Measurements from ENCODE around the gene PCSK1. TPM values are rescaled to one million over a fixed set of nuclear protein-coding genes. Genes with fewer than 3 reads are reported as not detected.

The PCSK1 gene
- total and polyA plus RNA-seq, 2 donors (not counting 3 experiments of a cell fraction or from before 2014, with no cell fraction given) = 0.95 to 8.7 TPM

- TF ChIP-seq GATA2 (IDR thresholded peaks at IDR 0.05; ENCODE audit: insufficient read depth, insufficient read length, low read depth, low read length) (no peak), MAX (IDR thresholded peaks at IDR 0.05; ENCODE audit: insufficient read depth, insufficient read length) (no peak), EZH2 (IDR thresholded peaks at IDR 0.05; ENCODE audit: borderline replicate concordance, low read depth, low read length, severe bottlenecking) (no peak), POLR2AphosphoS5 (IDR thresholded peaks at IDR 0.05; ENCODE audit: insufficient read depth, low read depth, low read length) (no peak), JUN (IDR thresholded peaks at IDR 0.05; ENCODE audit: borderline replicate concordance, insufficient read depth, insufficient read length, low read depth) (no peak), MYC (IDR thresholded peaks at IDR 0.05; ENCODE audit: low read depth, low read length) (no peak), FOS (IDR thresholded peaks at IDR 0.05; ENCODE audit: borderline replicate concordance, insufficient read depth, low read length) (no peak), POLR2A (IDR thresholded peaks at IDR 0.05; ENCODE audit: low read depth, low read length) (no peak)
- TF ChIP-seq, protein P1, sequence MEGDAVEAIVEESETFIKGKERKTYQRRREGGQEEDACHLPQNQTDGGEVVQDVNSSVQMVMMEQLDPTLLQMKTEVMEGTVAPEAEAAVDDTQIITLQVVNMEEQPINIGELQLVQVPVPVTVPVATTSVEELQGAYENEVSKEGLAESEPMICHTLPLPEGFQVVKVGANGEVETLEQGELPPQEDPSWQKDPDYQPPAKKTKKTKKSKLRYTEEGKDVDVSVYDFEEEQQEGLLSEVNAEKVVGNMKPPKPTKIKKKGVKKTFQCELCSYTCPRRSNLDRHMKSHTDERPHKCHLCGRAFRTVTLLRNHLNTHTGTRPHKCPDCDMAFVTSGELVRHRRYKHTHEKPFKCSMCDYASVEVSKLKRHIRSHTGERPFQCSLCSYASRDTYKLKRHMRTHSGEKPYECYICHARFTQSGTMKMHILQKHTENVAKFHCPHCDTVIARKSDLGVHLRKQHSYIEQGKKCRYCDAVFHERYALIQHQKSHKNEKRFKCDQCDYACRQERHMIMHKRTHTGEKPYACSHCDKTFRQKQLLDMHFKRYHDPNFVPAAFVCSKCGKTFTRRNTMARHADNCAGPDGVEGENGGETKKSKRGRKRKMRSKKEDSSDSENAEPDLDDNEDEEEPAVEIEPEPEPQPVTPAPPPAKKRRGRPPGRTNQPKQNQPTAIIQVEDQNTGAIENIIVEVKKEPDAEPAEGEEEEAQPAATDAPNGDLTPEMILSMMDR (IDR thresholded peaks at IDR 0.05; ENCODE audit: extremely low read depth in 1 of 2, insufficient read depth in 1 of 2, low read depth in 1 of 2, low read length in 2 of 2) = no peak
- Histone ChIP-seq H3K9ac (replicated peaks; ENCODE audit: extremely low read depth, insufficient read depth, low read length) (no peak overlapping the region), H3K4me2 (ENCODE audit: insufficient read depth, low read length) (no peak overlapping the region), H3K27ac (ENCODE audit: insufficient read depth, low read depth, low read length) (no peak overlapping the region), H3K27me3 (ENCODE audit: control insufficient read depth in 2 of 2, insufficient read depth in 2 of 2, low read length in 2 of 2) (no peaks in the 10 kb centered on the region), H4K20me1 (replicated peaks; ENCODE audit: control insufficient read depth, extremely low read depth, insufficient read depth, low read length) (no peaks in the 10 kb centered on the region), H2AFZ (ENCODE audit: low read depth, low read length) (no peak overlapping the region), H3K4me3 (replicated peaks in 1 of 3; ENCODE audit: insufficient read depth in 1 of 3, low read depth in 1 of 3, low read length in 3 of 3) (no peak overlapping the region), H3K9me1 (replicated peaks; ENCODE audit: control insufficient read depth, extremely low read depth, insufficient read depth, low read length) (no peaks in the 10 kb centered on the region), H3K9me3 (replicated peaks; ENCODE audit: control insufficient read depth, insufficient read depth, low read length) (no peaks in the 10 kb centered on the region), H3K4me1 (ENCODE audit: control insufficient read depth, extremely low read depth, insufficient read depth, low read length) (peaks cover 10% of the 10 kb centered on the region), H3K79me2 (ENCODE audit: control insufficient read depth, insufficient read depth, low read length) (no peaks in the 10 kb centered on the region), H3K36me3 (ENCODE audit: control insufficient read depth in 2 of 2, extremely low read depth in 1 of 2, insufficient read depth in 2 of 2, low read length in 2 of 2) (no peaks in the 10 kb centered on the region)
- dilution Hi-C loops (cut with MboI; ENCODE audit: extremely low pct_ligation_motif_present, low sequenced_read_pairs) = no loop called here
- POLR2A ChIA-PET = no interaction called here
- no TSS peak for BruUV-seq (replicated peaks)
- CTCF ChIA-PET = interaction anchor here (0.9 kb wide), 1 partner anchor 35 kb away, joined by 4 read pairs; no protein-coding TSS in a partner anchor
- intact Hi-C loops (cut with micrococcal nuclease) = no loop called here
- FAIRE-seq (no peak), DNase-seq (ENCODE audit: low read depth, low spot score) (no peak)
Observed at GRCh38 chr5:96379896-96380295, 53.2 kb downstream of the PCSK1 start.
